Measurements from ENCODE around the gene PRPF38B. TPM values are rescaled to one million over a fixed set of nuclear protein-coding genes. Genes with fewer than 3 reads are reported as not detected.

Gene PRPF38B
- total RNA-seq, 1 donor from 2014 or later = 36.9 TPM

- H3K79me2 ChIP-seq (ENCODE audit: insufficient read depth, low read length) = no peaks in the 10 kb centered on the region
- H3K4me3 ChIP-seq (ENCODE audit: insufficient read depth, low read depth, low read length) = no peak overlapping the region
- no peak overlapping the region for H3K4me2 ChIP-seq (ENCODE audit: low read length)
- H3K36me3 Mint-ChIP-seq (ENCODE audit: low read depth, unreplicated experiment) = no peaks in the 10 kb centered on the region
- H3K27me3 ChIP-seq (ENCODE audit: insufficient read depth, low read length) = no peaks in the 10 kb centered on the region
- no peaks in the 10 kb centered on the region for H3K9me3 Mint-ChIP-seq (ENCODE audit: unreplicated experiment)
- H3K4me1 Mint-ChIP-seq (ENCODE audit: low read depth, unreplicated experiment) = peaks cover 23% of the 10 kb centered on the region
- H3K4me3 Mint-ChIP-seq (ENCODE audit: unreplicated experiment) = peak overlapping the region; percentile 2
- FAIRE-seq (no peak), DNase-seq (ENCODE audit: low read depth) (no peak)
- no peaks in the 10 kb centered on the region for H3K27me3 Mint-ChIP-seq (ENCODE audit: low read depth, unreplicated experiment)
- no peak overlapping the region for H3K27ac ChIP-seq (ENCODE audit: low read depth, low read length)
- no peak for TF ChIP-seq EZH2 (IDR thresholded peaks at IDR 0.05; ENCODE audit: insufficient read depth, low read length)
- TF ChIP-seq, protein P1, sequence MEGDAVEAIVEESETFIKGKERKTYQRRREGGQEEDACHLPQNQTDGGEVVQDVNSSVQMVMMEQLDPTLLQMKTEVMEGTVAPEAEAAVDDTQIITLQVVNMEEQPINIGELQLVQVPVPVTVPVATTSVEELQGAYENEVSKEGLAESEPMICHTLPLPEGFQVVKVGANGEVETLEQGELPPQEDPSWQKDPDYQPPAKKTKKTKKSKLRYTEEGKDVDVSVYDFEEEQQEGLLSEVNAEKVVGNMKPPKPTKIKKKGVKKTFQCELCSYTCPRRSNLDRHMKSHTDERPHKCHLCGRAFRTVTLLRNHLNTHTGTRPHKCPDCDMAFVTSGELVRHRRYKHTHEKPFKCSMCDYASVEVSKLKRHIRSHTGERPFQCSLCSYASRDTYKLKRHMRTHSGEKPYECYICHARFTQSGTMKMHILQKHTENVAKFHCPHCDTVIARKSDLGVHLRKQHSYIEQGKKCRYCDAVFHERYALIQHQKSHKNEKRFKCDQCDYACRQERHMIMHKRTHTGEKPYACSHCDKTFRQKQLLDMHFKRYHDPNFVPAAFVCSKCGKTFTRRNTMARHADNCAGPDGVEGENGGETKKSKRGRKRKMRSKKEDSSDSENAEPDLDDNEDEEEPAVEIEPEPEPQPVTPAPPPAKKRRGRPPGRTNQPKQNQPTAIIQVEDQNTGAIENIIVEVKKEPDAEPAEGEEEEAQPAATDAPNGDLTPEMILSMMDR (IDR thresholded peaks at IDR 0.05; ENCODE audit: insufficient read depth, low read depth, low read length) = no peak
- H3K4me1 ChIP-seq (ENCODE audit: insufficient read depth, low read length) = peaks cover 23% of the 10 kb centered on the region
- no peaks in the 10 kb centered on the region for H3K9me3 ChIP-seq (ENCODE audit: insufficient read depth, low read depth, low read length)
- no peak overlapping the region for H3K27ac Mint-ChIP-seq (ENCODE audit: unreplicated experiment)
- no peaks in the 10 kb centered on the region for H3K36me3 ChIP-seq (ENCODE audit: insufficient read depth, low read length)
- no peaks in the 10 kb centered on the region for H4K20me1 ChIP-seq (ENCODE audit: insufficient read depth, low read length)
- no peak overlapping the region for H2AFZ ChIP-seq (ENCODE audit: low read depth, low read length)
- H3K9ac ChIP-seq (ENCODE audit: low read length) = no peak overlapping the region
Observed at GRCh38 chr1:108722292-108722691, 30.2 kb downstream of the PRPF38B start.

- Mint-ChIP-seq H3K36me3 (ENCODE audit: low read depth, unreplicated experiment) (no peaks in the 10 kb centered on the region), H3K27me3 (ENCODE audit: low read depth, unreplicated experiment) (no peaks in the 10 kb centered on the region), H3K27ac (ENCODE audit: unreplicated experiment) (no peak overlapping the region), H3K9me3 (ENCODE audit: unreplicated experiment) (no peaks in the 10 kb centered on the region), H3K4me1 (ENCODE audit: low read depth, unreplicated experiment) (peaks cover 5% of the 10 kb centered on the region), H3K4me3 (ENCODE audit: unreplicated experiment) (no peak overlapping the region)
- H3K4me3 ChIP-seq (ENCODE audit: insufficient read depth, low read depth, low read length) = no peak overlapping the region
- no peak overlapping the region for H3K9ac ChIP-seq (ENCODE audit: low read length)
- H3K79me2 ChIP-seq (ENCODE audit: insufficient read depth, low read length) = no peaks in the 10 kb centered on the region
- no peaks in the 10 kb centered on the region for H3K9me3 ChIP-seq (ENCODE audit: insufficient read depth, low read depth, low read length)
- H3K4me2 ChIP-seq (ENCODE audit: low read length) = no peak overlapping the region
- peaks cover 1% of the 10 kb centered on the region for H3K4me1 ChIP-seq (ENCODE audit: insufficient read depth, low read length)
- no peaks in the 10 kb centered on the region for H3K27me3 ChIP-seq (ENCODE audit: insufficient read depth, low read length)
- H4K20me1 ChIP-seq (ENCODE audit: insufficient read depth, low read length) = no peaks in the 10 kb centered on the region
- H2AFZ ChIP-seq (ENCODE audit: low read depth, low read length) = no peak overlapping the region
- FAIRE-seq (no peak), DNase-seq (ENCODE audit: low read depth) (no peak)
- no peak overlapping the region for H3K27ac ChIP-seq (ENCODE audit: low read depth, low read length)
- TF ChIP-seq, protein P1 (IDR thresholded peaks at IDR 0.05; ENCODE audit: insufficient read depth, low read depth, low read length) = no peak
- TF ChIP-seq EZH2 (IDR thresholded peaks at IDR 0.05; ENCODE audit: insufficient read depth, low read length) = no peak
- no peaks in the 10 kb centered on the region for H3K36me3 ChIP-seq (ENCODE audit: insufficient read depth, low read length)
Observed at GRCh38 chr1:108725906-108726305, 33.8 kb downstream of the PRPF38B start.

DNA sequence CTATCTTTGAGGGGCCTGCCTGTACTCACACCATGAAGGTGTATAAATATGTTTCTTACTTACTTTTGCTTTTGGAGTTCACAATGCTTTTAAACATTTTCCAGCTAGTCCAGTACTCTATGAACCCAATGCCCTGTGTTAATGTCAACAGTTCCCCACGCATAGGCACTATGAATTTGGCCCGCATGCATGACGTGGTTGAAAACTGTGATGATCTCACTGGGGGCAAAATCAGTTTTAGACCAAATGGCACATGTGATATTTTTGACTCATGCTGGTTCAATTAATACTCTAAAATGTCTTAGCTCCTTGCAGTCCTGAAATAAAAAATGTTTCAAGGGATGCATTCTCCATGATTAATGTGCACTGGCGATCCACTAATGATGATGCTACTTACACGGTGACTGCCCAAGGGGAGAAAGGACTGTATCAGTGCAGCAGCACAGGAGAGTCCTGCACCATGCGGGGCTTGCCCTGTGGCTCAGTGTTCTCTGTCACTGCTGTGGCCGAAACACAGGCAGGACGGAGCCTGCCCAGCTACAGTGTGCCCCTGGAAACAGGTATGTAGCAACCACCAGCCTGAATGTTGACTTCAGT lies 36.3 kb downstream of the PRPF38B start:
- H3K9me3 Mint-ChIP-seq (ENCODE audit: unreplicated experiment) = no peaks in the 10 kb centered on the region
- Histone ChIP-seq H2AFZ (ENCODE audit: low read depth, low read length) (no peak overlapping the region), H4K20me1 (ENCODE audit: insufficient read depth, low read length) (no peaks in the 10 kb centered on the region)

More for the DNA sequence above, 36.3 kb downstream of the PRPF38B start:
- Mint-ChIP-seq H3K27ac (ENCODE audit: unreplicated experiment) (no peak overlapping the region), H3K4me1 (ENCODE audit: low read depth, unreplicated experiment) (no peaks in the 10 kb centered on the region), H3K4me3 (ENCODE audit: unreplicated experiment) (no peak overlapping the region), H3K27me3 (ENCODE audit: low read depth, unreplicated experiment) (no peaks in the 10 kb centered on the region), H3K36me3 (ENCODE audit: low read depth, unreplicated experiment) (no peaks in the 10 kb centered on the region)
- Histone ChIP-seq H3K4me1 (ENCODE audit: insufficient read depth, low read length) (no peaks in the 10 kb centered on the region), H3K27me3 (ENCODE audit: insufficient read depth, low read length) (no peaks in the 10 kb centered on the region), H3K9ac (ENCODE audit: low read length) (no peak overlapping the region), H3K79me2 (ENCODE audit: insufficient read depth, low read length) (no peaks in the 10 kb centered on the region), H3K4me2 (ENCODE audit: low read length) (no peak overlapping the region), H3K36me3 (ENCODE audit: insufficient read depth, low read length) (no peaks in the 10 kb centered on the region), H3K9me3 (ENCODE audit: insufficient read depth, low read depth, low read length) (no peaks in the 10 kb centered on the region), H3K4me3 (ENCODE audit: insufficient read depth, low read depth, low read length) (no peak overlapping the region), H3K27ac (ENCODE audit: low read depth, low read length) (no peak overlapping the region)
- FAIRE-seq (no peak), DNase-seq (ENCODE audit: low read depth) (no peak)
- no peak for TF ChIP-seq EZH2 (IDR thresholded peaks at IDR 0.05; ENCODE audit: insufficient read depth, low read length)
- TF ChIP-seq, protein P1 (IDR thresholded peaks at IDR 0.05; ENCODE audit: insufficient read depth, low read depth, low read length) = no peak
